SK-N-MC (cell line): Measurements from ENCODE around the gene ASIC5.

Experiments used
- EZH2 ChIP-seq: fragments of 200-600 bp; sonication (generic); IDR thresholded peaks from one replicate; pipeline ENCODE4 v1.6.1; 2017; ENCODE audit warnings: antibody characterized with exemption
- POLR2AphosphoS5 ChIP-seq: IDR thresholded peaks from 2 replicates; pipeline ENCODE4 v1.6.1; 2012; ENCODE audit warnings: mild to moderate bottlenecking, low read depth, low read length, borderline replicate concordance

- TF ChIP-seq EZH2 = no peak
- TF ChIP-seq POLR2AphosphoS5 = no peak
These were observed 12.5 kb upstream of the ASIC5 start for GRCh38 chr4:155878611-155879010.
